Measurements from ENCODE around the gene SORCS1.

Gene SORCS1

GRCh38 chr10:106982268-106982667 lies 182.2 kb downstream of the SORCS1 start:
- DNase-seq, result no peak

DNA sequence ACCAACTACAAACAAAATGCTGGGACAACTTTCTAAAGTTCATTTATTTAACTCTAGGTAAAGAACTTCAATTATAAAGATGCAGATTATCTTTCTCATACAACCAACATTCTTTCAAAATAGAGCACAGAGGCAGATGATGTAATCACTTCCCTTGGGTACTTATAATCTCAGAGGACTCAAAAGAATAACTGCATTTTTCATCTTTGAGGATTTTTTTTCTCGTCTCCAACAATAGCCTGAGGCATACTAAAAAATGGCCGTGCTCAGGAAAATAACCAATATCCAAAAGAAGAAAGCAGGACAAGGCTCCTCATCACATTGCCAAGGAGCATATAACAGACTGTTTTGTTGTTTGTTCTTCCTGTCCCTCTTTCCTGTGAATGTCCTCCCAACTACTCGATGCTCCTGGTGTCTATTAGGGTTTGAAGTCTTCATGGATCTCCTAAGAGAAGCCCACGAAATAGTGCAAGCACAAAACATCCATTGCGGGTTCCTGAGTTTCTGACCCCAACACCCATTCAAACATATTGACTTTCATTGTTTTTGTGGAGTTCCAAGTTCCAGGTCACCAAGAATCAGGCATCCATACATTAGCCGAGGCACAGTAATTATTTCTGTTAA lies 182.9 kb downstream of the SORCS1 start:
- DNase-seq, result no peak

- no peak for DNase-seq
These were observed 183.7 kb downstream of the SORCS1 start for GRCh38 chr10:106980495-106981451.

DNA sequence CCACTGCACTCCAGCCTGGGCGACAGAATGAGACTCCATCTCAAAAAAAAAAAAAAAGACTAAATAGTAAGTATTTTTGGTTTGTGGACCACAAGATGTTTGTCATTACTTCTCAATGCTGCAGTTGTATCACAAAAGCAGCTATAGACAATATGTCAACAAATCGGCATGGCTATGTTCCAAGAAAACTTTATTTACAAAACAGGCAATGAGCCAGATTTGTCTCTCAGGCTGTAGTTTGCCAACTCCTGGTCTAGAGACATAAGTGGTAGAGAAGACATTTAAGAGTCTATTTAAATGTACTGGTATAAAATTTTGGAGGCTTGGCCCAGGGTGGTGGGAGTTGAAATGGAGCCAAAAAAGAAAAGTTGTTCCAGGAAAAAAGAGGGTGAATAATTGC lies 185.8 kb downstream of the SORCS1 start:
- no peak for DNase-seq

DNA sequence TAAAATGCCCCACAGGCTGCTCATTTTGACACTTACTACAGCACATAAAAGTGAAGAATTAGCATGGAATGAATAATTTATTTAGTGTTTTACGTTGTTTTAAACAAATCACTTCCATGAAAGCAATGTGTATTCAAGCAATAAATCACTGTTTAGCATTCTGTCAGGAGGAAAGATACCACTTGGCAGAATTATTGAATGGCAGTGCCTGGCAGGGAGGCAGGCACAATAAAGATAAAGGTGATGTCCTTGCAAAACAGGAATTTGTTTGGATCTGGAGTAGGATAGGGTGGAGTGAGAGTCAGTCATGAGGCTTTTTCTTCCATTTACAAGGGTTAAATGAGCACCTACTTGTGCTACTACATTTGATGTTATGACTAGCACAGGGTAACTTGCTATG lies 190.8 kb downstream of the SORCS1 start:
- no peak for DNase-seq

- DNase-seq, result no peak
These were observed 191.2 kb downstream of the SORCS1 start for GRCh38 chr10:106973288-106973687.

DNA sequence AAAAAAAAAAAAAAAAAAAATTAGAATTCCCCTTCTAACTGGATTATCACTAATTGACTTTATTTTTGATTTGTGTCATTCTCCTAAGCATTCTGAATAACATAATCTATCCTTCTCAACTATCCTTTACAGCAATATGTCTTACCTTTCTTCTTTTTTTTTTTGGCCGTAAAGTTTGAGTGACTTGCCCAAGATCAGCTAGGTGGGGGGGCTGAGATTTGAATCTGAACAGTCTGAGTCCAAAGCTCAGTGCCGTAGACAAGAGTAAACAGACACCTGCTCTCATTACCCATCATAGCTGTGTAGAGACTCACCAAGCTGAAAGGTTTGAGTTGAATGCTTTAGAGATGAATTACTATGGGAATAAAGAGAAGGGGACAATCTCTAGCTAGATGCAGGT lies 192.1 kb downstream of the SORCS1 start:
- DNase-seq, result no peak

- no peak for DNase-seq
These were observed 193.1 kb downstream of the SORCS1 start for GRCh38 chr10:106971411-106971831.

DNA sequence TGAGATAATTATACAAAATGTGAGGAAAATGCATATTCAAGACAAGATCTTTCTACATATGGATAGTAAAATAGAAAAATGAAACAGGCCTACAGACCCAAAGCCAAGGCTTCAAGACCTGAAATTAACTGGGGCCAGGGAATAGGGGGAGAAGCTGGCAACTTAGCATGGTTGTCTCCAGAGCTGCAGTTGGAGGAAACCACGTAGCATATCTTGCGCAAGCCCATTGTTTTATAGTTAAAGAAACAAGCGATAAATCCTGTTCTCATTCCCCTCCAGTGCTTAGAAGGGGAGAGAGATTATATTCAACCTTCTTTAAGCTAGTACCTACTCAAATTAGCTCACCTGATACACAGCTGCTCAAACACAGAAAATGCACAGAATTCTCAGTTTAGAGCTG lies 197.1 kb downstream of the SORCS1 start:
- no peak for DNase-seq

- DNase-seq, result no peak
These were observed 203.7 kb downstream of the SORCS1 start for GRCh38 chr10:106960812-106961211.

DNA sequence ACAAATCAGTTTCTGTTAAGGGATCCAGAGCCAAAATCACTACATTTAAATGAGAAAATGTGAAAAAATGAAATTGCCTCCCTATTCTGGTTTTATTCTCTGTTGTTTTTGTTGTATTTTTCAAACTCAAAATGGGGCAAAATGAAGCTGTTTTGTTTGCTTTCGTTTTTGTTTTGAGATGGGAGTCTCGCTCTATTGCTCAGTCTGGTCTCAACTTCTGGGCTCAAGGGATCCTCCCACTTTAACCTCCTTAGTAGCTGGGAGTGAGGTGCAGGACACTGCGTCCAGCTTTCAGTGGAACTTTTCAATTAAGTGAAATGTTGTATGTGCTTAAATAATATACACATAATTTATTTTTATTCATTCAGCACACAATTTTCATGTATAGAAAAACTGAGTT lies 205.0 kb downstream of the SORCS1 start:
- no peak for DNase-seq

GRCh38 chr10:106958589-106959361 lies 205.7 kb downstream of the SORCS1 start:
- DNase-seq, result no peak

GRCh38 chr10:106957823-106958588 lies 206.5 kb downstream of the SORCS1 start:
- DNase-seq, result no peak

DNA sequence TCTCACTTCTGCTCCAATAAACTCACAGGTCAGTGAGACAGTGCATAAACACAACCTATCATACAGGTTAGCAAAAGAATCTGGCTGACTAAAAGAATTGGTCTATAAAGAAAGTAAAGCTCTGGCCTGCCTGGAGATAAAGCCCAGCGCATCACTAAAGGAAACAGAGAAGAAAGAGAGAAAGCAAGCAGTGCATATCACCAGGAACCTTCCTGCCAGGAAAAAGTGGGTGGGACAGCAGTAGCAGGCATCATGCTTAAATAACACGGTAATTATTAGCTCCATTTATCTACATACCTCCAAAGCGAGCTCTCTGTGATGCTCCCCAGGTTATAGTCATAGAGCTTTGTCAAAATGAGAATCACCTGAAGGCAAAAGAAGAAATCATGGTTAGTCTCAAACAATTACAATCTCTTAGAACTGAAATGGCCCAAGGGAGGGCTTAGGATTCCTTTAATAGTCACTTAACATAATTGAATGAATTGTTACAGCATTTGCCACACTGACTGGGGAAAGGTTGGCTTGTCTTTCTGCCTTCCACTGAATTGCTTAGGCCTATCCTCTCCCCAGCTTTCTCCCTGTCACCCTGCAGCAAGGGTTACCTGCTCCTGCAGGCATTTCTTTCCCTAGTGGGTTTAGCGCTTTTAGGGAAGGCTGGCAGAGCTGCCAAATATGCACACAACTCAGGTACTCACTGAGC lies 208.1 kb downstream of the SORCS1 start:
- no peak for DNase-seq

DNA sequence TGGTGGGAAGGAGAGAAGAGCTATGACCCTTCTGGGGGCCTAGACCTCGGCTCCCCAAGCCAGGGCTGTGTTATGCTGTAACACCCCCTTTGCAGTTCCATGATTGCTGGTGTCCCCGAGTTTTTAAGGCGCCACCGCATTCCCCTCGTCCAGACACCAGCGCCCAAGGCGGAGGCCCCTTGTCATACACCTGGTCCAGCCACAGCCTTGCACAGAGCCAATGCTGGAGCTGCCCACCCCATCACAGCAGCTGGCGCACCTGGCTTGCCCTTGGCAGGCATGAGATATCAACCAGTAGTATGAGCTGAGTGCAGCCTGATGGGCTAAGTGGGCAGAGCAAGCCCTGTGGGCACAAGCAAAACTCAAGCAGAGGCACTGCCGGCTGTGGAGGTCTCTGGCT lies 209.4 kb downstream of the SORCS1 start:
- no peak for DNase-seq

DNA sequence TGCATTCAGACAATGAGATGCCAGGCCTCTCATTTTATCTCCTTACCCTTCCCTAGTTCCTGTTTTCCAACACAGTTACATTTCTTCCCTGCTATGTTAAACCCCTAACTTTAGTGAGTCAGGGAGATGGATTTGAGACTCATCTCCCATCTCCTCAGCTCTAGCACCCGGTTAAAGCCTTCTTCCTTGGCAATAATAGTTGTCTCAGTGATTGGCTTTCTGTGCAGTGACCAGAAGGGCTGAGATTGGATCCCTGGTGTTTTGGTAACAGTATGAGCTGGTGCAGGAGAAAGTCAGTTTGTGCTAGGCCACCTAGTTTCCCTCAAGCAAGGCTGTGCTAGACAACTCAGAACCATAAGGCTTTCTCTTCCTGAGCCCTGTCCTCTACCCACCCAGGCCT lies 212.5 kb downstream of the SORCS1 start:
- no peak for DNase-seq

GRCh38 chr10:106949680-106950478 lies 214.6 kb downstream of the SORCS1 start:
- no peak for DNase-seq

DNA sequence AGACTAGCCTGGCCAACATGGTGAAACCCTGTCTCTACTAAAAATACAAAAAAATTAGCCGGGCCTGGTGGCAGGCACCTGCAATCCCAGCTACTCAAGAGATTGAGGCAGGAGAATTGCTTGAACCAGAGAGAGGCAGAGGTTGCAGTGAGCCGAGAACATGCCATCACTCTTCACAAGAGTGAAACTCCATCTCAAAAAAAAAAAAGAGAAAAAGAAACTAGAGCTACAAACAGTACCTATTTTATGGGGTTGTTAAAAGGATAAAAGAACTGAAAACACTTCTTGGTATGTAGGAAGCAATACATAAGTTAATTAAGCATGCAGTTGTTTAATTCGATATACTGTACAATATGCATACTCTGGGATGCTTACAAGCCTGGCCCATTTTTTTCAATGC lies 216.9 kb downstream of the SORCS1 start:
- no peak for DNase-seq

DNA sequence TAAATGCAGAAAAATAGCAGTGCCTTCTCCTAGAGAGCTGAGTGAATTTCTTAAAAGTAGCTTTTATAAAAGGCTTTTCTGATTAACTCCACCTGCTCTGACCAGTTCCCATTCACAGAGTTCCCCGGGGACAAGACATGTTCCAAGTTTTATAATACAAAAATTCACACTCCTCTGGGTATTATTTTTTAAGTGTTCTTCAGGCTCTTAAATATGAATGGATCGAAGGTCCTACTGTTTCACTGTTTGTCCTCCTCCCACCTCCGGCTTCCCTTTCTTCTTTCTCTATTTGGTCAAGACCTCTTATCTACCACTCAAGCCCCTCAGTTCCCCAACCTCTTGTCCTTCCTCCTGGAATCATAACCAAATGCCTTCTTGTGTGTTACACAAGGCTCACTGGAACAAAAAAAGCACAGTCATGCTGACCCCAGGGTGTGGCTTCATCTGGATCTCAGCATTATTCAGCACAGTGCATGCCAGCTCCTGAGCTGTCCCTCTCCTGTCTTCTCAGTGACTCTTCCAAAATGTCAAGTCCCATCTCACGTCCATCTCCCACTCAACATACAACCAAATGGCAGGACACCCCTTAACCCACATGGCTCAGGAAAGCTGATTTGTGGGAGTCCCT lies 222.4 kb downstream of the SORCS1 start:
- DNase-seq, result no peak

DNA sequence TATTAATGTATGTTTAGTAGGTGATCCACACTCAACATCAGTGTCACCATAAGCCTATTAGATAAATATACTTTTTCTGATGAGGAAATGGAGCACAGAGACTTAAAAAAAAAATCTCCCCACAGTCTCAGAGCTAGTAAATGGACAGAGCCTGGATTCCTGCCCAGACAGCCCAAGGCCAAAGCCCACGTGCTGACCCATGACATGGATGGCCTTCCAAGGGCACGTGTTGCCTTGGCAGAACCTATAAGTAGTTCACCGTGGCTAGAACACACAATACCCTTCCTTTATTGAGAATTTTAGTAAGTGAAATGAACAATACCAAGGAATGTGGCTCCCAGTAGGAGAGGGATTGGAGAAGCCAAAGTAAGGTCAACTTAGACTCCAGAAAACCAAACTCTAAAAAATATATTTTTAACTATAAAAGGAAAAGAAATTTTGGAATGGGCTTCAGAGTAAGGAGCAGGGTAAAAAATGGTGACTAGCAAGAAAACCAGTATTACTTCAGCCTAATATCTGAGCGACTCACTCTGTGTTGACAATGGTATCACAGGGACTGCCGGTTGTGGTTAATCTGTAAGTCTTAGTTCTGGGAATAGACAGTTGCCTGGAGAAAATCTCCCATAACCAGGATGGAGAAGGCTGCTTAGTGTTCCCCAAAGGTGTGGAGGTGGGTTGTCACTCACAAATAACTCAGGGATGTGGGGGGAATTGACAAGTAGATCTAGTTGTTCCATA lies 223.0 kb downstream of the SORCS1 start:
- no peak for DNase-seq
